A172 (cell line): ENCODE results near the gene NAP1L1. TPM values are rescaled to one million over a fixed set of nuclear protein-coding genes. Genes with fewer than 3 reads are reported as not detected.
A peak's percentile ranks its signal among the peaks of the same experiment; 100 is the strongest.

ENCODE experiments used
- DNase-seq: peaks from one replicate; pipeline ENCODE4 v3.0.0-alpha.2; 2015; ENCODE audit warnings: low spot score
- total RNA-seq: library from RNA; depleted of rRNA; stranded (reverse); fragments of >200 nt; shearing (Covaris generic); gene quantifications from 2 replicates; pipeline ENCODE4 v1.2.3, GENCODE V29; 2014

The NAP1L1 gene
- total RNA-seq, 1 experiment from 2014 or later = 785 TPM

DNA sequence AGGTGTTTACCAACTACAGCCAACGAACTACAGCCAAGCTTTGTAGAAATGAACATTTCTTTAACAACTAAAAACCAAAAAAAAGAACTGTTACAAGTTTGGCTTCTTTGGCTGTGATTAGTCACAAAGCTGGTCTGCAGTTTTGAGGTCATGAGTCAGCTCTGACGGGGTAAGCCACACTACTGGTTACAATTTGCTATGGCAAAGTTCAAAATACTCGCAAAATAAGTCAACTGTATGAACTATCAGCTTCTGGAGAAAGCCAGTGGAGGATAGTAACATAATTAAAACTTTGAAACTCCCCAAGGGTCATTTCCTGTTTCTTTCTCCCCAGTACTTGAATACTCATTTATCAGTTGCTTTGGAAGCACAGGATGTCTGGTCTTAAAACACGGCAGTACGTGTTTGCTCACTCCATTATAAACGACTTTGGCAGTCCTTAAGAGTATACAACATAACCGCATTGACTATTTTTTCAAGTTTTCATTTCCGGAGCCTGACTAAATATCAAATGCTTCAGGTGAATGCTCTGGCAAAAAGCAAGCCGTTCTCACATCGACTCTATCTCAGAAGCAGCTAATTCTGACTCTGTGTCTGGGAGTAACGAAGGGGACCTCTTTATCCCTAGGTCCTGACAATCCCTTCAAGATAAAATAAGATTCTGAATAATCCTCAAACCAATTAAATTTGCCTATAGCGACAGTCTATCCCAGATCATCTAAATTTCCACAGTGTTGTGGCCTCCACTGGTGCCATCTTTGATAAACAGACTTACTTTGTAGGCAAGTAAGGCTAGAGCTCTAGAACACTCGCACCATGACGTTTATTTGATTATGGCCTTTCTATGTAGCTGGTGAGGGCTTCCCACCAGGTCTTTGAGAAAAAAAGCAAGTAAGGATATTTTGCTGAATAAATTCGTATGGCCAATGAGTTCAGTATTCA, 63.5 kb downstream of the NAP1L1 start:
- DNase-seq = peak; percentile 97

DNA sequence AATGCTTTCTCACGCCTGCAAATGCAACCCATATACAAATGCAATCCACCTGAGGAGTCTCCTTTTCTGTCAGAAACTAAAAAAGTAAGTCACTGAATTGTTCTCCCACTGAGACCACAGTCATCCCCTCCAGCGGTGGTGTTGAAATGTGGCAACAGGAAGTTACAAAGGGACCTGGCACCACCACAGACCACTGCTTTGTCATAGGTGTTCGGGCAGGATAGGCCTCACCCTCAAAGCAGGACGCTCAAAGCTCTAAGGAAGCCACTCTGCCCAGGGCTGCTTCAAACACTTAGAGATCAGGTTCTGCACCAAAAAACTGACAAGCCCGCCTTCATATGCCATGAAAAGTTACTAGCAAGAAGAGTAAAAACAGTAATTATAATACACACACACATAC, 64.2 kb downstream of the NAP1L1 start:
- DNase-seq = peak; percentile 87

DNA sequence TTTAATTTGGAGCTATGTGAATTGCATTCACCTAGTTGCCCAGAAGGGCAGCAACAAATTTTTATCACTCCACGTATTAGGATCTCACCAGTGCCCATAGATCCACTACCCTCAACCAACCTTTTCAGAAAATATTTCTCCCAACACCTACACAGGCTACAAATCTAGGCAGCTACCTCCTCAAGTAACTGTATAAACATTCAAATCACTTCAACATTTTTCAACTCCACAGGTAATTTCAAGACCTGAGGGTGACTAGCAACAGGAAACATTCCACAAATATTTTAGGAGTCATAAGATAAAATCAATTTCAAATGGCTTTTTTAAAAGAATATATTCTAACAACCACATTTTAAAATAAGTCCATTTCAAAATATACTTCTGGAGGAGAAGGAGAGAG, 65.8 kb downstream of the NAP1L1 start:
- no peak for DNase-seq

DNA sequence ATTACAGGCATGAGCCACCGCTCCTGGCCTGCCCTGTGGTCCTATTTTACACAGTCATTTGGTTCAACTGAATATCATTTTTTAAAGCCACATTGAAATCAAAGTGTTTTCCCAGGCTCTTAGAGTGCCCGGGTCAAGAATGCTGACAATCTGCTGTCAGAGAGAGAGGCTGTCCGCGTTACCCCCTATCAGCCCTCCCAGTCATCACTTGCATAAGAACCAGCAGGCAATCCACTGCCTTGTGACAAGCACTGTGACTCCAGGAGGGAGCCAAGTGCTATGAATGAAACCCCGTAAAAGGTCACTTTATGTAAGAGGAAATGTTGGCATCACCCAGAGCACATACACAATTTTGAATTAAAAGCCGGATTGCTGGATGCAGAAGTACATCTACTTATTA, 66.4 kb downstream of the NAP1L1 start:
- DNase-seq = peak; percentile 53

DNA sequence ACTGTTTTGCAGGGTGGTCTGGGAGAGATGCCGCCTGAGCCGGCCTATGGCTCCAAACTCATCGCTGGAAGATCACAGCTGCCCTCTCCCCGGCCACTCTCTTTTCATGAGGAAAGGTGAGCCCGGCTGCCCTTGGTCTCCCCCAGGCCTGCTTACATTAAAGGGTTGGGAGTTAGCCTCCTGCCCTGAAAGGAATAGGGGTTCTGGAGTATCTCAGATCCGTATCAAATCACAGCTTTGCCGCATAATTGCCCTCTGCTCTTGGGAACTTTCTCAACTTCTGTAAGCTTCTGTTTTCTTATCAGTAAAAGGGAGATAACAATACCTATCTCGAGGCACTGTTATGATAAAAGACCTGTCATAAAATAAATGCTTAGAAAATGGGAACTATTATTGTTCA, 70.5 kb downstream of the NAP1L1 start:
- no peak for DNase-seq

DNA sequence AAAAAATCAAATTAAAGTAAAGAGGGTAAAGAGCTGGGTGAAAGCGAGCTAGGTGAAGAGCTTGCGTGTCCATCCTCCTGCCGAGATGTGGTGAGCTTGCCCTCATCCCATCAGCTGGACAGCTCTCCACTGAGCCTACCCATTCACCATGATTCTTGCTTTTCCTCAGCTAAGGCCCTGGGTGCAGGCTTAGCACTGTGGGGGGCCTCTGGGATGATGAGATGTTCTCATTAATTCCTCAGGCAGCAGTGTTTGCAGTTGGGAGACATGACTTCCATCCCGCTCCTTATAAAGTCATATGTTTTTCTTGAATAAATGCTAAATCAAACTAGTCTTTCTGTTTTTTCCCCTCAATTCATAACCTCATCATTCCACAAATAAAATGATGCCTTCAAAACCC, 70.9 kb downstream of the NAP1L1 start:
- no peak for DNase-seq

DNA sequence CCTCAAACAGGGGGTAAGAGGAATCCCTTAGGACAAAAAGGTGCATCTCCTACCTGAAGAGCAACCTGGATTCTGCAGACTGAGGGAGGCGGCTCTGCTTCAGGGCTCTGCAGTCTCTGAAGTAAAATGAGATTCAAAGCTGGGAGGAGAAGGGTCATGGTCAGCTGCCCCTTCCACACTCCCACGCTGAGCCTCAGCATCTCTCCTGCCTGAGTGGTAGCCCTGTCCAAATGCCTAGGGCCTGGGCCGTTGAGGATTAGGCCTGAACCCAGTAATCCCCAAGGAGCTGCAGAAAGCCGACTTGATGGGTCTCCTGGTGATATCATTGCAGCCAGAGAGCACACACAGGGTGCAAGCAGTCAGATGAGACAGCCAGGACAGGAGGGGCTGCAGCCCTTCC, 71.8 kb downstream of the NAP1L1 start:
- DNase-seq = no peak

DNA sequence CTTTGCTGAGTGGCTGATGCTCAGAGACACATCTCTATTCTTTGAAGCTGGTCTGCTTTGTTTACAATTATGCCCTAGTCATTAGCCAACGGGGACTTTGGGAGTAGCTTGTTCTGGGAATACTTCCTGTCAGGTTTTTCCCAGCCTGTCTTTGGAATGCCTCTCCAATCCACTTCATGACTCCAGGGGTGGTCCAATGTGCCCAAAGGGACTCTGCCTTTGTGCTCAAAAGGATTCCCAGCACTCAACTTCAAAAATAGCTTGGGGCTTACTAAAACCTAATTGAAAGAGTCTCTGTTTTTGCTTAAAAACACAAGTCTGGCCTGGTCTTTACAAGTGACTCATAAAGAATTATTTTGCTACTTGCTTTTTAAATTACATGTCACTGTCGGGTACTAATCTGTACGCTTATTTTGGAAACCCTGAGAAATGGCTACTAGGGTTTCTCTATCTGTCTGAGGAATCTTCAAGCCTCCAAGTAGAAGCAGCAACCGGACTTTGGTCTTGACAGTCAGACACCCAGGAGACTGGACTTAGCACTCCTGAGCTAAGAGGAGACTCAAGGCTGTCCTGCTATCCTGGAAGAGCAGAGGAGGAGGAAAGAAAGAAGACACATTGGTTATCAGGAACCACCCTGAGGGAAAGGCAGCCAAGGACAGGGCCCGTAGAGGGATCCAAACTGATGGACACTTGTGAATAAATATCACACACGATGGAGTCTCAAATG, 73.6 kb downstream of the NAP1L1 start:
- DNase-seq = no peak

DNA sequence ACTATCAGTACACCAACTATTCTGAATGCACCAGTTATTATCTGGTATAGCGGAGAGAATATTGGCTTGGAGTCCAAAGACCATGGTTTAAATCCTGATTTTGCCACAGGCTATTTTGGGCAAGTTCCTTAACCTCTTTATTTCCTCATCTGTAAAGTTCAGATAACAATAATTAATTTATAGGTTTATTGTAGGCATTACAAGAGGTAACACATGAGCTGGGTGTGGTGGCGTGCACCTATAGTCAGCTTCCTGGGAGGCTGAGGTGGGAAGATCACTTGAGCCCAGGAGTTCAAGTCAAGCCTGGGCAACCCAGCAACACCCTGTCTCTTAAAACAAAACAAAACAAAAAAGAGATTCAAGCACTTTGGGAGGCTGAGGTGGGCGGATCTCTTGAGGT, 76.1 kb downstream of the NAP1L1 start:
- DNase-seq = no peak

DNA sequence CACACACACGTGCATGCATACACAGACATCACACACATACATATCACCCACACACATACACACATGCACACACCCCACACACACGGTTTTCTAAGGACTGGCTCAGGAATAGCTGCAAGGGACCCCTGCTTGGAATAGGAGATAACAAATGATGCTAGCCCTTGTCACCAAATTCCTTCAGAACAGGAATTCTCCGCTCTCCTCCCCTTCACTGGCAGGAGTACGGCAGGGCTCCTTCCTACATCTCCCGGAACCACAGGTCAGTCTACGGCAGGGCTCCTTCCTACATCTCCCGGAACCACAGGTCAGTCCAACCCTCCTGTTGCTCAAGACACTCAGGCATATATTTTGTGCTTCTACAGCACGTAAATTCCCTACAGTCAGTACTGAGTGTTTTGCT, 76.8 kb downstream of the NAP1L1 start:
- no peak for DNase-seq

DNA sequence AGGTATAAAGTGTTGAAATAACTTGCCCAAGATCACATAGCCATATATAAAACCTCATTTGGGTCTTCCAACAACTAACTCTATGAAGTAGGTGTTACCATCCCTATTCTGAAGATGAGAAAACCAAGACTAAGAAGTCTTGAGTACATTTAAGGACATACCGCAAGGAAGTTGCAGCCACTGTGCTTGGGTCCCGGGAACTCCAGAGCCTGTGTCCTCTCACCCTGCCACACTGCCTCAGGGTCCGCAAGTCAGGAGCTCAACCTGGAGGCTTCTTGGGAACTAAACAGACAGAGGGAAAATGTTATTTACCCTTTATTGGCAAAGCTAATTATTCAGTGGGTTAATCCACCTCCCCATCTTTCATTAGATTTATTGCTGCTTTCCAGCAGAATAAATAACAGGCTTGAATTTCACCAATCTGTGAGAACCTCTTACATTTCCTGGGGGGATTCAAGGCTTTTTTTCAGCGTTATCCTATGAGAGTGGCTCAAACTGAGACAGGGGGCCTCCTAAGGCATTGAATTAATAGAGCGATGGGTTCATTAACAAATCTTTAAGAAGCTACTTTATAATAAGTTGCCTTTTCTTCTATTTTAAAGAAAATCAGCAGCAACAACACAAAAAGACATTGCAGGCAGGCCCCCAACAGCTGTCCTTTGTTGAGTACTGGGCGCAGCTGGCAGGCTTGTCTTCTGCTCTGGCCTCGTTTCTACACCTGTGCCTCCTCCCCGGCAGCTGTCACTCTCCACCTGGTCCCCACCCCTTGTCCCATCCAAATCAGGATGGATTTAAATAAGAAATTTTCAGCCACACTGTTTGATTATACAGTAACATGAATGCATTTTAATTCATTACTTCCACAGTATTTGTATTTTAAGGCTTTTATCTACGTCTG, 78.2 kb downstream of the NAP1L1 start:
- DNase-seq = no peak

DNA sequence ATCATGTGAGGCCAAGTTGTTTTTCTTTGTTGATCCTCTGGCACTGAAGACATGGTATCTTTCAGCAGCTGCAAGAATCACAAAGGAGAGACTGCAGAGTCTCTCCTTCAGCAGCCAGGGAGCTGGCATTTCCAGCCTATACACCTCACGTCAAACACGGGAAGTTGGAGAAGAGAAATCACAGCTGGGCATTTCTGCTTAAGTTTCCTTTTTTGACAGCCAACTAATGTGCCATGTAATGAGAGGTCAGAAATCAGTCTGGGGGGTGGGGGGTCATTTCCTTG, 81.2 kb downstream of the NAP1L1 start:
- DNase-seq = no peak

DNA sequence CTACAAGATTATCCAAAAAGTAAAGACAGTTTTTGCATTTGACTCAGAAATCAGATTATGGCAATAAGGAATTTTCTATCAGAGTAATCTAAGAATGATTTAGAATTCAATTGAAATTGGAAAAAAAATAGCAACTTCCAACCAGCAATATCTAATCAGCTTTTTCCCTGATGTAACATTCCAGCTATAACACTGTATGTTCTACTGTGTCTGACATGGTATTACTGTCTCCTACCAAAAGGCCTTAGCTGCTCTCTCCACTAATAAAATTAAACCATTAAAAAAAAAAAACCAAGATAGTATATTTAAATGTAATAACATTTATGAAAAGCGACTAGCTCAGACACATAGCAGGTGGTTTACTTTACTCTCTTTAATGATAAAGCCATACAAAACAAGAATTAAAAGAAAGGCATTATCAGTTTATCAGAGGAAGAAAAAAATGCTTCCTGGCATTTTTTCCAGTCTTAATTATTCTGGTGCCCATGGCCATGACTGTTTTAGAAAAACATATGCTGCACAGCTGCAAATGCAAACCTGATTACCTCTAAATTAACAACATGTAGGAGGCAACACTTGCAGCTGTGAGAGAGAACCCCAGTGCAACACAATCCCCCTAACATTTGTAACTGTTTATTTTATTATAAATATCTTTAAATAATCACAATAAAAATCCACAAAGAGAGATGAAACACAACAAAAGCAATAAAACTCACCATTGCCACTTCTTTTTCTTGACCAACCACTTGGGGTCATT, 81.7 kb downstream of the NAP1L1 start:
- DNase-seq = no peak

DNA sequence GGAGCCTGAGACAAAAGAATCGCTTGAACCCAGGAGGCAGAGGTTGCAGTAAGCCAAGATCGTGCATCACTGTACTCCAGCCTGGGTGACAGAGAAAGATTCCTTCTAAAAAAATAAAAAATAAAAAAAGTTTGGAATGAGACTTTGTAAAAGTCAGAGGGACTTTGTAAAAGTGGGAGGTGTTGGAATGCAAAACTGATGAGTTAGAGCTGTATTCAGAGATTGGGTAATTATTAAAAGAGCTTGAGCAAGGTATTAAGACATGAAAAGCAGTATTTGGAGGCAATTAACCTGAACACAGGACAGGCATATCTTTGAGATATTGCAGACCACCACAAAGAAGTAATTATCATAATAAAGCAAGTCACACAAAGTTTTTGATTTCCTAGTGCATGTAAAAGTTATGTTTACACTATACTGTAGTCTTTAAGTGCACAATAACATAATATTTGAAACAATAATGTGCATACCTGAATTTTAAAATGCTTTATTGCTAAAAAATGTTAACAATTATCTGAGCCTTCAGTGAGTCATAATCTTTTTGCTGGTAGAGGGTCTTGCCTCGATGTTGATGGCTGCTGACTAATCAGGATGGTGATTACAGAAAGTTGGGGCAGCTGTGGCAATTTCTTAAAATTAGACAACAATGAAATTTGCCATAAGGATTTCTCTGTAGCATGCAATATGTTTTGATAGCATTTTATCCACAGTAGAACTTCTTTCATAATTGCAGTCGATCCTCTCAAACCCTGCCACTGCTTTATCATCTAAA, 86.0 kb downstream of the NAP1L1 start:
- DNase-seq = no peak

DNA sequence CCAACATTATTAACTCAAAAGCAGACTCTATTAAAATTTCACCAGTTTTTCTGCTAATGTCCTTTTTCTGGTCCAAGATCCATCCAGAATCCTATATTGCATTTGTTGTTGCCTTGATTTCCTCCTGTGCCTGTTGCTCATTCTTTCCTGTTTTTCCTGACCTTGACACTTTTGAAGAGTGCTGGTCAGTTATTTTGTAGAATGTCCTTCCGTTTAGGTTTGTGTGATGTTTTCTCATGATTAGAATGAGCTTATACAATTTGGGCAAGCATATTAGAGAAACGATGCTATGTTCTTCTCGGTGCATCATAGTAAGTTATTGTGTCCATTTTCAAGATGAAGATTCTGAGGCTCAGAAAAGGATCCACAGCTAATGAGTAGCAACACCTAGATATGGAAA, 86.8 kb downstream of the NAP1L1 start:
- DNase-seq = no peak

DNA sequence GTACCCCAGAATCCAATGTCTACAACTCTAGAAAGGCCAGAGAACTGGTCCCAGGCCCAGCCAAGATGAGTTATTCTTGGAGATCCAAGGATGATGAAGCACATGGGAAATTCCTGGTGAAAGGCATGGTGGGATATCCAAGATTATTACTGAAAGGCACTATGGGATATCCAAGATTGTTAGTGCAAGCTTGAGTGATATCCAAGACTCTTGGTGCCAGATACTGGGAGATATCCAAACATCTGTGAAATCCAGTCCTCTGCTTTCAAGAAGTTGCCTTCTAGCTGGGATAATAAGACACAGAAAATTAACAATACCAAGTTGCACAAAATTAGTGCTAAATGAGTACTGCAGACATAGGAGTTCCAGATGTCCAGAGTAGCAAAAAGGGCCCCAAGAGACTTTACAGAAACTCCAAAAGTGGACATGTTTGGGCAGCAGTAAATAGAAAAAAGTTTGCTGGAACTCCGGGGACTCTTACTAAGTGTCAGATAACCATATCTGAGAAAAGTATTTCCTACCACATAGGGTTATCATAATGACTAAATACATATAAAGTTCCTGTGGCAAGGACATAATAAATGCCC, 87.5 kb downstream of the NAP1L1 start:
- no peak for DNase-seq

DNA sequence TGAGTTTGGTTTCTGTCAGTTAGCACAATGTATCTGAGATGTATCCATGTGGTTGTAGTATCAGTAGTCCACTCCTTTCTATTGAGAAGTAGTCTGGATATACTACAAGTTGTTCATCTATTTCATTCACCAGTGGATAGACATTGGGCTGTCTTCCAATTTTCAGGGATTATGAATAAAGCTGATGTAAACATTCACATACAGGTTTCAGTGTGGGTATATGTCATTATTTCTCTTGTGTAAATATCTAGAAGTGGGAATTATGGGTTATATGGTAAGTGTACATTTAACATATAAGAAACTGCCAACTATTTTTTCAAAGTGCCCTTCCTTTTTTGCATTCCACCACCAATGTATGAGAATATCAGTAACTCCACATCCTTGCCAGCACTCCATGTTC, 88.8 kb downstream of the NAP1L1 start:
- DNase-seq = no peak

DNA sequence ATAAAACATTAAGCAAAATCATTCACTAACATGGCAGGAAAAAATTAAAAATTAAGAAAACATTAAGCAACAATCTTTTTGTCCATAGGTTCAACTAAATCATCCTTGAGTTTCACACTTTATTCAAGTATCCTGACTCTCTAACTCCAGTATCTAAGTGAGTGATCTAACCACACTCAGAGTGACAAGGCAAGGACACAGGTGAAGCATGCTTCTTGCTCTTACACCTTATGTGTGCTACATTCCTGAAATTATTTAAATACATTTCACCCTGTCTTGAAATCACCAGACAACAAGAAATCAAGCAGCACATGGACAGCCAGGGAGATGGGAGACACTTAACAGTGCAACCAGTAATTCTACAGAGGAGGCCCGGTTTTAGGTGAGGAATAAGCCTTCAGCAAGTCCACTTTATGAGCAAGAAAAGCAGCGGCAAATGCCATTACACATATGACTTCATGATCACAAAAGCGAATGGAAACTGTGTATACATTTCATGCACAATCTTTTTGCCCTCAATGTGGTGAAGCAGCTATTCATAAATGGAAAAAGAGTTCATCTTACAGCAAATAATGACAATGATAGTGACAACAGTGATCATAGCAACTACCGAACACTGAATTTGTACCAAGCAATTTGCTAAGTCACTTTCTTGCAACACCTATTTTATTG, 90.3 kb downstream of the NAP1L1 start:
- DNase-seq = no peak

DNA sequence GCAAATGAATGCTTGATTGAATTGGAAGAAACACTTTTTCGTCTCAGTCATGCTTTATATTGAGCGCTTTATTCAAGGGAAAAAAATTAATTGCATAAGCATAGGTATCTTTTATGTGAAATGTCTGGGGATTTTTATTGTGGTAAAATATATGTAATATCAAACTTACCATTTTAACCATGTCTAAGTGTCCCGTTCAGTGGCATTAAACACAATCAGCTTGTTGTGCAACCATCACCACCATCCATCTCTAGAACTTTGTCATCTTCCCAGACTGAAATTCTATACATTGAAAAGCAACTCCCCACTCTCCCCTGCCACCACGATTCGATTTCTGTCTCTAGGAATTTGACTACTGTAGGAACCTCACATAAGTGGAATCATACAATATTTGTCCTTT, 92.7 kb downstream of the NAP1L1 start:
- no peak for DNase-seq
